HG02588 (cell line): ENCODE data around the gene EFNB1.

ENCODE experiments used
- ATAC-seq: cut with Tn5 transposase; IDR thresholded peaks from one replicate; pipeline ENCODE4 v1.9.1; 2021; ENCODE audit warnings: mild to moderate bottlenecking, moderate library complexity; ENCODE audit not compliant: unreplicated experiment

EFNB1 gene

DNA sequence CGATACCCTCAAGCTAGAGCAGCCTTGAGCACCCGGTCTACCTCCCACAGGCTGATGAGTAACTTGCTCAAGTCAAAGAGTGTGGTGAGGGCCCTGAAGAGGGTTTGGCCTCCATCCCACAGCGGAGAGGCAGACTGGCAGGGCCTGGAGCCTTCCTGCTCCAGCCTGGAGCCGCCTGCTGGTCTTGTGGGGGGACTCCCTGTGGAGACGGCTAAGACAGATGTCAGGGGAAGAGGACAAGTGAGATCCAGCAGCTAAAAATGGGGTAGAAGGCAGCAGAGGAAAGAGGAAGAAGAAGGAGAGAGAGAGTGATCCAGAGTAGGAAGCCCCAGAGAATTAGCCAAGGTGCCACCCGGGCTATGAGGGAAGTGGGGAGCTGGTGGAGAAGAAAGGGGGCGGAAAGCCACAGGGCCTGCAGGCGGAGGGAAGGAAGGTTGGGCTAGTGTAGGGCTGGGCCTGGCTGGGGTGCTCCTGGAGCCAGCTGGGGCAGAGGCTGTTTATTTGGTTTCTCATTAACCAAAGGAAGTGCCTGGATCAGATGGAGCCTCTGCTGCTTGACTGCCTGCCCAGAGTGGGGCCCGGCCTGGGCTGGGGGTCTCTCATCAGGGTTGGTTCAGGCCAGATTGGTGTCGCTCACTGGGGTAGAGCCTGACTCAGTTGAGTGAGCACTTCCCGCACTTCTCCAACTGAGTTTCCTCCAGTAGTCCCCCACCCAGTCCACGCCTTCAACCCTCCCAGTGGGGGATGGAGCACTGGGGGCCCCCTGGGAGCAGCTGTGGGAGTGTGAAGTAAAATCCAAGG lies 14.2 kb downstream of the EFNB1 start:
- ATAC-seq = no peak

DNA sequence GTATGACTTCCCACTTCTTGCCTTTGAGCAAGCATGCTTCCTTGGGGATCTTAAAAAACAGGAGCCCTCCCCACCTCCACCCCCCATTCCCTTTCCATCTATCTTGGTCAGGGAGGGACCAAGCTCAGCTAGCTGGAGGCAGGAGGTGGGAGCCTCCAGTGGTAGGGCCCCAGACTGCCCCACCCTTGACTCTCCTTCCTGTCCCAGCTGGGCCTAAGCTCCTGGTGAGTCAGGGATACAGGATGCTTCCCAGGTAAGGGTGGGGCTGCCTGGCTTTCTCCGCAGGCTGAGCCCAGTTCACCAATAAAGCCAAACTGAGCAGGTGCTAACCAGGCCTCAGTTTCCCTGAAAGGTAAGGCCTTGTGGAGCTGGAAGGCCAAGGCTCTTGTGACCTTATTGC lies 15.2 kb downstream of the EFNB1 start:
- no peak for ATAC-seq

DNA sequence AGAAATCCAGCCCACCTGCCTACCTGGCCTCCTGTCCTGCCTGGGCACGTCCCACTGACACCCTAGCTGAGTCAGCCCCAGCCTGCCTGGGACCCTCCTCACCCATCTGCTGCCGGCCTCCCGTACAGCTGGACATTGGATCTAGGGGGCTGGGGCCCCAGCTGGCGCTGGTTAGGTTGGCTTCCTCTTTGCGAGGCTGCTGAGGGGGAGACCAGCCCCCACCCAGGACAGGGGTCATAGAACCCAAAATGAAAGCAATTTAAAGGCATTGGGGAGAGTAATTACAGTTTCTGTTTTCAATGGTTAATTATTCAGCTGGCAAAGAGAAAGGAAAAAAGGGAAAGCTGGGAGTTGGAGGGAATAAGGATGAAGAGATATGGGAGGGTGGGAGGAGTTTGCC lies 15.8 kb downstream of the EFNB1 start:
- ATAC-seq = no peak

DNA sequence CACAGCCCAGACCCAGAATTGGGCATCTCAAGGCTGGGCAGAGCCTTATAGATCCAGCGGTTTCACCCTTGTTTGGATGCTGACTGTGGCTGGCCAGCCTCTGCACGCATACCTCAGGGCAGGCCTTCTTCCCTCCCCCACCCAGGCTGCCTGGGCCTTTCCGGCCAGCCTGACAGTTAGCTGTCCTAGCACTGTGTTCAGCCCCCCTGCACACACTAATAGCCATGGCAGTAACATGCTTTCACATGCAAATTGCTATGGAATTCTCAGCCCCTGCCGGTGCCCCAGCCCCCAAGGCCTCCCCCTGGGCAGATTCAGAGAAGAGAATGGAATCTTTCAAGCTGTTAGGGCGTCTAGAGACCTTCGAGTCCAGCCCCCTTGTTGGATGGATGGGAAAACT lies 17.7 kb downstream of the EFNB1 start:
- no peak for ATAC-seq

DNA sequence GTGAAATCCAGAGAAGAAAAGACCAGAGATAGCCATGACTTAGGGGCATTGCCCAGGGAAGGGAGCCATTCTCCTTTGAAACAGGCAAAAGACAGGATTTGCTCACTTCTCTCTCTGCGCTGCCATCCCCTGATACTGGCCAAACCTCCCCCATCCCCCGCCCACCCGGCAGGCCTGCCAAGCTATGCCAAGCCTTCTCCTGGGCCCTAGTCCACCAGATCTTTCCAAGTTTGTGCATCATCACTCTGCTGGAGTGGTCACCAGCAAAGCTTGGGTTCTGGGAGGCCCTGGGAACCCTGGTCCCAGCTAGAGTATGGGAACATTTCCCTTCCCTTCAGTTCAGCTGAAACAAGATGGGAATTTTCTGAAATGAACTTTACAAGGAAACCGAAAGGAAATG lies 18.4 kb downstream of the EFNB1 start:
- no peak for ATAC-seq

DNA sequence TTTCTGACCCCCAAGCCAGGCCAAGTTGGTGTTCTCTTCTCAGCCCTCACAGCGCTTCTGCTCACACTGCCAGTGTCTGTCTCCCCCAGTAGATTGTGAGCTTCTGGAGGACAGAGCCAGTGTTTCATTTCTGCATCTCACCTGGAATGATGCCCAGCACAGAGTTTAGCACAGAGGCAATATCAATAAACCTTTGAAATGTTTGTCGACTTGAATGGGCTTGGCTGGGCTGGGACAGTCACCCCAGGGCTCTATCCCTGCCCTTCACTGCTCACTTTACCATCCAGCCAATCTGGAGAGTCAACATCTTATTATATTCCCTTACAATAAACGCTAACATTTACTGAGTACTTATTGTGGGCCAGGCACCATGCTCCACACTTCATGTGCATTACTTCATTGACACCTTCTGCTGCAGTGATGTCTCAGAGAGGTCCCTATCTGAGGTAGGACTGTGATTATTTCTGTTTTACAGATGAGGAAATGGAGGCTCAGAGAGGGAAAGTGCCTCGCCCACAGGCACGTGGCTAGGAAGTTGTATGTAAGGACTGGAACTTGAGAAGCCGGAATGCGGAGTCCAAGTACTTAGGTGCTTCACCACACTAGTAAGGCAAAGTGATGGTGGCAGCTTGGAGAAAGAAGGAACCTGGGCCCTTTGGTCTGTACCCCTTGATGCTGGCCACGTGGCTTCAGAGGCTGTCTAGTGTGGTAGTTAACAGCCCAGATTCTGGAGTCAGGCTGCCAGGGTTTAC lies 19.5 kb downstream of the EFNB1 start:
- ATAC-seq = no peak

DNA sequence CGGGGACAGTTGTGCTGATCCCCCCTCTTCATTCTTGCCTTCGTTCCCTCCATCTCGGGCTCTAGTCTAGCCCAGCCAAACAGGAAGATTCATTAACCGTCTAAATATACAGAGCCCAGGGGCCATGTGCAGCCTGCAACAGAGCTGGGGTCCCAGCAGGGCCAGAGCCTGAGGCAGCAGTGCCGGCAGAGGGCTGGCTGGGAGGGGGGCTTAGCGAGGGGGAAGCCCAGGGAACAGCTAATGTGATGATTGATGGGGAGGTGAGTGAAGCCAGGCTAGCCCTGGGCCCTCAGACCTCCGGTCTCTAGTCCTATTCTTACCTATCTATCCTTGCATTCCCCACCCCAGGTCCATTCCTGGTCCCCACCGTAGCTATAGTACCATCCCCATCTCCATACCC lies 22.3 kb downstream of the EFNB1 start:
- ATAC-seq = no peak

DNA sequence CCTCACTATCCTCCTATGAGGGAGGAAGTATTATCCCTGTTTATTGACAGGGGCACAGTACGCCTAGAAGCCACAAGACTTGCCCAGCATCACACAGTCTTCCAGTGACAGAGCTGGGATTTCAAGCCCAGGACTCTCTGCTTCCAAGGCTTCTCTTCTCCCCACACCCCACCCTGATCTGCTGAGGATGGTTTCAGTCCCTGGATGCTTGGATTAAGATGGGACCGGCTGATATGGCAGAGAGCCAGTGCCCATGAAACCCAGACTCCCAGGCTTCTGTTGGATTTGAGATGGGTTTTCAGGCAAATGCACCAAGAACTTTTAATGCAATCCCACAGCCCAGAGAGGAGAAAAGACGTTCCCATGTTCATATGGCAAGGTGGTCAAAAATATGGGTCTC lies 23.2 kb downstream of the EFNB1 start:
- no peak for ATAC-seq

DNA sequence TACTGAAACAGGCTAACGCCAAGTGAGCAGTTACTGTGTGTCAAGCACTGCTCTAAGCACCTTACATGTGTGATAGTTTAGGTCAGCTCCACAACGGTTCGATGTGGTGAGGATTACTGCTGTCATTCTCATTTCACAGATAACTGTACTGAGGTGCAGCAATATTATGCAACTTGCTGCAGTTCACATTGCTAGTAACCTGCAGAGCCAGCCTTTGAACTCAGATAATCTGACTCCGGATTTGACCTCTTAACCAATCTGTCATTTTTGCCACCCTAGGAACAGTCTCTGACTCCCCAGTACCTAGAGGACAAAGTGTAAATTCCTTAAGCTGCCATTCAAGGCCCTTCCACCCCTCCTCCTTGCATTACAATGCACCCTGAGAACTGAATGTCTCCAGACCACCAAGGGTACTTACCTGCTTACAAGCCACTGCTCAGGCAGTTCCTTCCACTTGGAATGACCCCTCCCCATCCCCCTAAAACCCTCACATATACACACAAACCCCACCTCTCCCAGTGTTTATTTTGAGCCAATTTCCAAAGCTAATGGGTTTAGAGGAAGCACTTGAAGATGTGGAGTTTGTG lies 24.9 kb downstream of the EFNB1 start:
- no peak for ATAC-seq

DNA sequence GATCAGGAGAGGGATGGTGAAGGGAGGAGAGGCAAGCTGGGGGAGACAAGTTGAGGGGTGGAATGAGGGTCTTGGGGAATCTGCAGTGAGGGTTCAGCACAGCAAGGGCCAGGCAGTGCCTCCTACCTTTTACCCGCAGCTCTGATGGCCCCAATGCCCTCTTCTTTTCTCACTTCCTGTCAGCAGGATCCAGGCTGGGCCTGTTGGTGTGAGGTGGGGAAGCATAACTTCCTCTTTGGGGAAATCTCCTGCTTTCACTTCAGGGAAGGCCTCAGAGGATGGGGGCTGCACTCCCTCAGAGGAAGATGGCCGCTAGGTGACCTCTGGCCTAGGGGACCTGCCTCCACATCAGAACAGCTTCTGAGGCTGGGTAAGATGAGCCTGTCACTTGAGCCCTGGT lies 36.5 kb downstream of the EFNB1 start:
- no peak for ATAC-seq

DNA sequence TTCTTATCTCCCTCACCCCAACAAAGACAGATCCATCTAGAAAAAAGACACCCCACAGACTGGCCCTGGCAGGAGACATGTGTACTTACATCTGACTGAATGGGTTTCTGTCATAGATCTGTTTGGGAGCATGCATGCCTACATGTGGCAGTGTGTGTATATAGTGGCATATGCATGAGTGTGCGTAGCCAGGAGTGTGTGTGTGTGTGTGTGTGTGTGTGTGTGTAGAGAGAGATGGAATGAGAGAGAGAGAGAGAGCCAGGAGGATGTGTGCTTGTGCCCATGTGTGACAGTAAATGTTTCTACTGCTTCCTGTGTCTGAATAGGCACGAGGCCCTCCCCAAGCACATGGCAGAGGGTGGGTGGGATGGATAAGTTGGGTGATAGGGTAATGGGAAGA lies 37.1 kb downstream of the EFNB1 start:
- no peak for ATAC-seq

DNA sequence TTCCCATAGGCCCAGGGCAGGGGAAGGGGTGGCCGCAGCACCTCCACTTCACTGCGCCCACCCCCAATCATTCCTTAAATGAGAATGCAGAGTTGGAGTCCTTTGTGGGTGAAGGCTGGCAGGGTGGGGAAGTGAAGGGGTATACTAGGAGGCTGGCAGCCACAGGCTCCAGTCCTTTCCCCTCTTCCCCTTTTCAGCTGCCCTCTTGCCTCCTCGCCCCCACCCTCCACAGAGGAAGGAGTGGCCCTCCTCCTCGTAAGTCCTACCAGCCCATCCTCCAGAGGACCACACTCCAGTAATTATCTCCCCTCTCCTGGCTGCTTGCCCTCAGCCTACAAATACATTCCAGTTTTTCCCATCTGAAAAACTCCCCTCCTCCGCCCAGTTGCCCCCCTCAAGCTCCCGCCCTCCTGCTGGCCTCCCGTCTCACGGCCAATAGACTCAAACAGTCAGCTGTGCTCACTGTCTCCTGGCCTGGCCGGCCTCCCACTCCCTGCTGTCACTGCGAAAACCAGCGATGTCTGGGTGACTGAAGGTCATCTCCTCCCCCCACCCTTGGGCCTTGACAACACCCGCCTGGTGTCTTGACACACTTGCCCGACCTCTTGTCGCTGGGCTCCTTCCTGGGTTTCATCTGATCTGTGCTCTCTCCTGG lies 38.8 kb downstream of the EFNB1 start:
- no peak for ATAC-seq

DNA sequence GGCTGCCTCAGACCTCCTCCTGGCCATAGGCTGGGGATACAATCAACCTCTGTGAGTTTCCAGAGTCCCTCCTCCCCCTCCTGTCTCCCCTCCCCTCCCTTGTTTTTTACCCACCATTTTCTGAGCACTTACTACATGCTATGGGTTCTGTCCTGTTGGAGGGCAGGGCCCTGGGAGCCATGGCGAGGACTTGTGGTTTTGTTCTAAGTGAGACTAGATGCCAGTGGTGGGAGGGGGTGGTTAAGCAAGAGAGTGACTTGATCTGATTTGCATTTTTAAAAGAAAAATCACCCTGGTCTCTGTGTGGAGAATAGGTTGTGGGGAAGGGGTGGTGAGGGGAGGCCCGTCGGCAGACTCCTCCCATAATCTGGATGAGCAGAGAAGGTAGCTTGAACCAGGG lies 39.5 kb downstream of the EFNB1 start:
- no peak for ATAC-seq

DNA sequence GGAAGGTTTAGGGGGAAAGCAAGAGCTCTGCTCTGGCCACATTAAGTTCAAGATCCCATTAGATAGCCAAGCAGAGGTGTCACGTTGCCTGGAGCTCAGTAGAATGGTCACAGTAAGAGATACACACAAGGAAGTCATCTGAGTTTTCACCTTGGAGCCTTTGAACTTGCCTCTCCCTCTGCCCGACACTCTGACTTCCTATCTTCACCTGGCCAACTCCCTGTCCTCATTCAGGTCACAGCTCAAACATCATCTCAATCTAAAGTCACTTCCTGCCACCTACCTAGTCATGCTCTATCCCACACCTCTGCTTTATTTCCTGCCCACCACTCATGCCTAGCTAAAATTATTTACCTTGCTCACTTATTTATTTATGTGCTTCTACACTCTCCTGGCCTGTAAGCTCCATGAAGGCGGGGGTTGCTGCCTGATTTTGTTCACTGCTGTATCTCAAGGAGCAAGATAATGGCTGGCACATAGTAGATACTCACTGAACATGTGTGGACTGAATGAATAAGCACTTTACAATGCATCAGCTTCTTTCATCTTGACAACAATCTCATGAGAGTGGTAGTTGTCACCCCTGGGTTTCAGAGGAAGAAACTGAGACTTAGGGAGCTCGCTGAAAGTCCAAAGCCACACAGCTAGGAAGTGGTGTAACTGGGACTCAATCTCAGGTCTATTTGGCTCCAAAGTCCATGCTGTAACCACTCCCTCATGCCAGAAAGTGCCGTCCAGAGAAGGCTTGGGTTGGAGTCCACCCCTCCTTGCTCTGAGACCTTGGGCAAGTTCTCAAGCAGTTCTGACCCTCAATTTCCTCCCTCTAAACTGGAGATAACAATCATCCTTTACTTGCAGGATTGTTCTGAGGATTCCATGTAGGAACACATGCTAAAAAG lies 40.3 kb downstream of the EFNB1 start:
- ATAC-seq = no peak

DNA sequence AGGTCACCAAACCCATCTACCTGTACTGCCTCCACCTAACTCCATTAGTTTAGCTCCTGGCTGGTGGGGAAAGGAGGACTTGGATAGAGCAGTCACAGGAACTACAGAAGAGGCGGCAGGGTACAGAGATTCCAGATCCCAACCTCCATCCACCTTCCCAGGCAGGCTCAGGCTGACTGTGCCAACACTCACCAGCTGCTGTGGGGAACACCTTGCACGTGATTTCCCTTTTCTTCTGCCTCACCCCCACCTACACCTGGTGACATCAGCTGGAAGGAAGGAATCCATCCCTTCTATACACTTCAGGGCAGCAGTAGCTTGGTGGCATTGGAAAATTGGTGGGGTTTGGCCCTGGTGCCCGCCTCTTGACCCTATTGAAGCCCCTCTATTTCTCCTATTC lies 41.5 kb downstream of the EFNB1 start:
- no peak for ATAC-seq

DNA sequence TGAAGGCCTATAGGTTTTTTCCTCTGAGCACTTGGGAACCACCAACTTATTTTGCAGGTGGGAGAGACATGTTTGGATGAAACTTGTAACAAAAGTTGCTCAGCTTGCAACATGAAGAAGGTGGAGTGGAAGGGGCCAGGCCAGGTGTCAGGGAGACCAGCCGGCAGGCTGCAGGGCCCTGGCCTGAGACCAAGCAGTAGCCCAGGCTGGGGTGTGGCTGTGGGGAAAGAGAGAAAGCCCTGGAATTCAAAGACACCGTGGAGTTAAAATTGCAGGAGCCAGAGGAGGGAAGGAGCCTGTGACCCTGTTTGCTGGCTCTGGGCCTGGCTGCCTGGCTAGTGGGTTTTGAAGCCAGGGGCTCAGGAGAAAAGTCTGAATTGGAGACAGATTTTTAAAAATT lies 43.4 kb downstream of the EFNB1 start:
- ATAC-seq = no peak

DNA sequence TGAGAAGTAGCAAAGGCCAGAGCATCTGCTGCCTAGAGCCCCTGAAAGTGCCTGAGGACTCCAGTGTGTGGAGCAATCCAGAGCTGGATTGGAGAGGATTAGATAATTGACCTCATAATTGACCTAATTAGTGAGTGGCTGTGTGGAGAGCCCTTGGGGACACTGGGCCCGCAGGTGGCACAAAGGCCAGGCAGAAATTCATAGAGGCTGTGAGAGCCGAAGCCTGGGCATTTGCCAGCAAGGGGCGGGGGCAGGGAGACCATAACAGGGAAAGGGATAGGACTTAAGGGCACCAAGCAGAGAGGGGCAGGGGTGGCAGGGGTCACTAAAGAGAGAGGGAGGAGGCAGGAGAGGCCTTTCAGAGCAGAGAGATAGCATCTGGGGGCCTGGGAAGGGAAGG lies 45.3 kb downstream of the EFNB1 start:
- no peak for ATAC-seq

DNA sequence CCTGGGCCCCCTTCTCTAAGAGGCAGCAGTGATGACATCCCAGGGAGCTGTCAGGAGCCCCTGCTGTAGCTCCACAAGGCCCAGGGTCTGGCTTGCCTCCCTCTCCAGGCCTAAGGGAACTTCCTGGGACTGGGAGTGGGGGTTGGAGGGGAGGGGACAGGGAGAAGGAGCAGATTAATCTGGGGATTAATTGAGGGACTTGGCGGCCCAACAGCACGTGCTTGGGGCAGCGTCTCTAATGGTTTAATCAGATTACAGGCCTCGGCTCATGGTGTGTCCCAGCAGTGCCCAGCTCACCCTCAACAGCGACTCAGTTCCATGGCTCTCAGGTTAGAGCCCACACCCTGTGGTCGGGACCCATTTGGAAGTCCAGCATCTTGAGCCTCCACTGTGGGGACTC lies 47.9 kb downstream of the EFNB1 start:
- ATAC-seq = no peak

DNA sequence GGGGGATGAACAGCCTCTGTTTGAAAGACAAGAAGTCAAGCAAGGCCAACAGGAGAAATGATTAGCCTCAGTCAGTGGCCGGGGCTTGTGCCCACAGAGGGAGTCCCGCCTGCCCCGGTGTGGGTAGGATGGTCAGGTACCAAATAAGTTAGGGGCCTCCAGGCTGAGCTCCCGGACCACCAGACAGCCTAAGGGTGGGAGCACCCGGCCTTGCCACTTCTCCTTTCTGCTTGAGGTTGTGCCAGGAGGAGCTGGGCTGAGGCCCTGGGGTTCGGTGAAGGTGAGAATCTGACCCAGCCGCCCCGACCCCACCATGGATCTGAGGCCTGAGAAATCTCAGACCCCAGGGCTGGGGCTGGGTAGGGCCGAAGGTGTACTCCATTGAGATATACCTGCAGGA lies 48.8 kb downstream of the EFNB1 start:
- no peak for ATAC-seq

DNA sequence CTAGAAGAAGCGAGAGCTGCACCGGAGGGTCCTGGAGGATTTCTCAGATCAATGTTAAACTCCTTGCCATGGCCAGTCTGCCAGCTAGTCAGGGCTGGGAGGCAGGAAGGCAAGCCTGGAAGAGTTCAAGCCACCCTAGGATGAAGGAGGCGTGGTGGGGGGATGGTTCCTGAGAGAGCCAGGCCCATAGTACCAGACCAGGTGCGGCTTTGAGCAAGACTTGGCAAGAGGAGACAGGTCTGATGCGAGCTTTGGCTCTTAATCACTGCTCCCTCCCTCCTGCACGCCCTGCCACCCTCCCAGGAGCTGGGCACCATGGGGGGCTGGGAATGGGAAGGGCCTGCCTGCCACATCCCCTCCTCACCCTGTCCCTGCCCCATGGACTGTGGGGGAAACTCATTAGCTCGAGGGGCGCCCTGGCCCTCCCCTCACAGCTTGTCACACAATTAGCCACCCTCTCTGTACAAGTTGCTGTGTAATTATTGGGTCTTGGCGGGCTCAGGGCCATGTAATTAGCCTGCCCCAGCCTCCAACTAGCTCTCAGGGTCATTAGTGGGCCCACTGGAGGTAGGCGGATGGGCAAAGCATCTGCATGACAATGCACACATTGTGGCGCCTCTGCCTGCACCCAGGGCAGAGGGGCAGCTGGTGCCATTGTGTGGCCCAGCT lies 50.3 kb downstream of the EFNB1 start:
- no peak for ATAC-seq
